Peyer's patch (tissue), 4 donors: ENCODE measurements around the gene CDKN2AIP. TPM values are rescaled to one million over a fixed set of nuclear protein-coding genes. Genes with fewer than 3 reads are reported as not detected.

Experiments
- DNase-seq, 3 donors: peaks; one replicate each; pipeline ENCODE4 v3.0.0-alpha.2; 2017 to 2019
- H3K27ac ChIP-seq, 4 donors: fragments of 200-600 bp; sonication (generic); one replicate each; pipeline ENCODE4 v1.5.1; 2016 to 2019
- H3K27me3 ChIP-seq, 2 donors: fragments of 200-600 bp; sonication (generic); one replicate each; pipeline ENCODE4 v1.5.1; 2019
- H3K36me3 ChIP-seq, 3 donors: fragments of 200-600 bp; sonication (generic); one replicate each; pipeline ENCODE4 v1.5.1; 2016 to 2019
- H3K4me1 ChIP-seq, 4 donors: fragments of 200-600 bp; sonication (generic); one replicate each; pipeline ENCODE4 v1.5.1; 2016 to 2019
- H3K4me3 ChIP-seq, 4 donors: fragments of 200-600 bp; sonication (generic); 1 replicate in 3 of 4; 2 replicates in 1 of 4; pipeline ENCODE4 v1.5.1; 2016 to 2019; ENCODE audit warnings: mild to moderate bottlenecking in 1 of 4
- H3K9me3 ChIP-seq, 4 donors: fragments of 200-600 bp; sonication (generic); one replicate each; pipeline ENCODE4 v1.5.1; 2016 to 2019; ENCODE audit warnings: mild to moderate bottlenecking in 1 of 4
- POLR2A ChIP-seq, 2 donors: fragments of 450-650 bp; IDR thresholded peaks; one replicate each; pipeline ENCODE4 v1.5.1; 2017; ENCODE audit warnings: antibody characterized with exemption in 2 of 2, mild to moderate bottlenecking in 2 of 2, moderate library complexity in 2 of 2
- total RNA-seq, 4 donors: library from RNA; depleted of rRNA; stranded (reverse); fragments of >200 nt; gene quantifications; one replicate each; pipeline ENCODE4 v1.1.0, GENCODE V29; 2016
- TF ChIP-seq, protein P1 (sequence below), 6 experiments: fragments of 450-650 bp in 4 of 6; fragments of 200-600 bp in 2 of 6; sonication (generic) in 1 of 6; IDR thresholded peaks; one replicate each; pipeline ENCODE4 v1.5.1; 2017 to 2019; ENCODE audit warnings: antibody characterized with exemption in 6 of 6, mild to moderate bottlenecking in 3 of 6, moderate library complexity in 1 of 6

Gene CDKN2AIP
- total RNA-seq, 4 donors from 2014 or later: 17.9 to 25.2 (median 19.9) TPM

DNA sequence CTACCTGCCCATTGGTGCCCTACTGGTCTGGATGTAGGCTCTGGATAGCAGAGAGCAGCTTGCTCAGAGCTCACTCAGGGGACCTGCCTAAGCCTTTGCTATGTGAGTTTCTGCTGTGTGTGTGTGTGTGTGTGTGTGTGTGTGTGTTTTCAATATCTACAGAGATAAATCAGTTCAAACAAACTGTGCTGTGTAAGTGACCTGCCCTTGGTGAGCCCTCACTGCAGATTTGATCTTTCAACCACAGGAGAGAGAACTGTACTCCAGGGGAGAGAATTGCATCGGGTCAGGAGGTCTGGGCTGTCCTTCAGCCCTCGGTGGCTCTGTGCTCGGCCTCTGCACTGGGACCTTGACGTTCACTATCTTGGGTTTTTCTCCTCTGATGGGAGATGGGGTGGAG lies 35.0 kb upstream of the CDKN2AIP start:
- TF ChIP-seq POLR2A (IDR thresholded peaks at IDR 0.05): no peak
- Histone ChIP-seq H3K4me3 (no peak overlapping the region), H3K36me3 (no peaks in the 10 kb centered on the region), H3K27ac (peak overlapping the region in 1 of 4 donors; percentile 30), H3K4me1 (peaks cover 0 to 3% (median 0%) of the 10 kb centered on the region in 4 donors), H3K9me3 (no peaks in the 10 kb centered on the region), H3K27me3 (no peaks in the 10 kb centered on the region)
- DNase-seq: no peak

DNA sequence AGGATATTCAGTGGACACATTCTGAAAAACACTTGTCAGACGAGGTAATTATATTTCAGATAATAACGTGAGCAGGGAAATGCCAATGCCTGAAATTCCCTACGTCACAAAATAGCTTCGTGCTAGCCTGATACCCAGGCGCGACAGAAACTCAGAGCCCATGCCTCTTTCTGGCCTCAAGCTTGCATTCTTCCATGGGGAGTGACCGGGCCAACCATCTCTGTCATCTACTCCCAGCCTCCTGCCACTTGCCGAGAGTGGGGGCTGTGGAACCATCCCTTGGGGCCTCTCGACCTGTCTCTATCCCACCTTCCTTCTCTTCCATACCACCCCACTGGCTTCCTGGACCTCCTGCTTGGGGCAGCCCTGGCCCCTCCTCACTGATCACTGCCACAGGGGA lies 34.5 kb upstream of the CDKN2AIP start:
- Histone ChIP-seq H3K4me1 (peaks cover 0 to 3% (median 0%) of the 10 kb centered on the region in 4 donors), H3K4me3 (no peak overlapping the region), H3K27ac (no peak overlapping the region), H3K27me3 (no peaks in the 10 kb centered on the region), H3K36me3 (no peaks in the 10 kb centered on the region), H3K9me3 (no peaks in the 10 kb centered on the region)
- TF ChIP-seq, protein P1, sequence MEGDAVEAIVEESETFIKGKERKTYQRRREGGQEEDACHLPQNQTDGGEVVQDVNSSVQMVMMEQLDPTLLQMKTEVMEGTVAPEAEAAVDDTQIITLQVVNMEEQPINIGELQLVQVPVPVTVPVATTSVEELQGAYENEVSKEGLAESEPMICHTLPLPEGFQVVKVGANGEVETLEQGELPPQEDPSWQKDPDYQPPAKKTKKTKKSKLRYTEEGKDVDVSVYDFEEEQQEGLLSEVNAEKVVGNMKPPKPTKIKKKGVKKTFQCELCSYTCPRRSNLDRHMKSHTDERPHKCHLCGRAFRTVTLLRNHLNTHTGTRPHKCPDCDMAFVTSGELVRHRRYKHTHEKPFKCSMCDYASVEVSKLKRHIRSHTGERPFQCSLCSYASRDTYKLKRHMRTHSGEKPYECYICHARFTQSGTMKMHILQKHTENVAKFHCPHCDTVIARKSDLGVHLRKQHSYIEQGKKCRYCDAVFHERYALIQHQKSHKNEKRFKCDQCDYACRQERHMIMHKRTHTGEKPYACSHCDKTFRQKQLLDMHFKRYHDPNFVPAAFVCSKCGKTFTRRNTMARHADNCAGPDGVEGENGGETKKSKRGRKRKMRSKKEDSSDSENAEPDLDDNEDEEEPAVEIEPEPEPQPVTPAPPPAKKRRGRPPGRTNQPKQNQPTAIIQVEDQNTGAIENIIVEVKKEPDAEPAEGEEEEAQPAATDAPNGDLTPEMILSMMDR (IDR thresholded peaks at IDR 0.05): no peak
- no peak for TF ChIP-seq POLR2A (IDR thresholded peaks at IDR 0.05)
- DNase-seq: no peak

DNA sequence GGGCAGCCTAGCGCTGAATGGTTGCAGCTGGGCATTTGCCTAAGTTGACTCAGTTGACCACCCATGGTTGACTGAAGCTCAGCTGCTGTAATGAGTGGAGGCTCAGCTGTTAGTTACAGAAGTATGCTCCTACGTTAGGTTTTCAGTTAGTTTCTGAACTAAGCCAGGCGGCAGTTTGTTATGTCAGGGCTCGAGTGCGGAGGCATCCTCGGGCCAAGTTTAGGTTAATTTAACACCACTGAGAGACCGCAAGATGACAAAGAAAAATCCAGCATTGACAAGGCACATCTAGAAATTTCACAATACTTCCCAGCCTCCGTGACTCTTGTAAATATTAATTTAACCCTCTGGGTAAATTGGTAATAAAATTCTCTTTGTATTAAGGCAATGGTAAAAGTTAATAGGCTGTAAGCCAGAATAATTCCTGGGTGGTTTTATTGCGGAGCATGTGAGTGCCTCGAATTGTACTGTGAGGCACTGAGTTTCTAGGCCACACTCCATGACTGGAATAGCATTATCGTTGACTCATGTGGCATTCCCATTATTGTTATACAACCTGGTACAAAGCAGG lies 33.1 kb upstream of the CDKN2AIP start:
- Histone ChIP-seq H3K27ac (peak overlapping the region in 1 of 4 donors; percentile 14), H3K27me3 (no peaks in the 10 kb centered on the region), H3K36me3 (no peaks in the 10 kb centered on the region), H3K4me1 (peaks cover 0 to 3% (median 0%) of the 10 kb centered on the region in 4 donors), H3K9me3 (no peaks in the 10 kb centered on the region), H3K4me3 (no peak overlapping the region)
- peak in 1 of 3 donors; percentile 46 for DNase-seq
- no peak for TF ChIP-seq POLR2A (IDR thresholded peaks at IDR 0.05)
- TF ChIP-seq, protein P1 (IDR thresholded peaks at IDR 0.05): no peak

DNA sequence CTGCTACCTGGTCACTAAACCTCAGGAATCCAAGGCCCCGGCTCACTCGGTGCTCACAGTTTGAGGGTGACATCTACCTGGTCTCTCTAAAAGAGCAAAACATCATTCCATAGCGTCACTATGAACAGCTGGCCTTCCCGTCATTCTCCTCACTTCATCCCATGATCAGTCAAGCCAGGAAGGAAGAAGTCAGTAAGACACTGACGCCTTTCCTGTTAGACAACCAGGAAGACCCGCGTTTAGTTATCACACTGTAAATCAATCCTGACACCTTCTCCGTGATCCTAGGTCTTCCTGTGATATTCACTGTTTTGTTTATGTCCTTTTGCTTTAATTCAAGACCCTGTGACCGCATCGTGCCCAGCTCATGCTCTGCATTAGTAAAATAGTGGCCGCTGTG lies 31.6 kb upstream of the CDKN2AIP start:
- H3K36me3 ChIP-seq: no peaks in the 10 kb centered on the region
- no peak overlapping the region for H3K4me3 ChIP-seq
- H3K27me3 ChIP-seq: no peaks in the 10 kb centered on the region
- no peak for DNase-seq
- no peak overlapping the region for H3K27ac ChIP-seq
- H3K9me3 ChIP-seq: no peaks in the 10 kb centered on the region
- TF ChIP-seq, protein P1 (IDR thresholded peaks at IDR 0.05): no peak
- peaks cover 0 to 3% (median 0%) of the 10 kb centered on the region in 4 donors for H3K4me1 ChIP-seq

DNA sequence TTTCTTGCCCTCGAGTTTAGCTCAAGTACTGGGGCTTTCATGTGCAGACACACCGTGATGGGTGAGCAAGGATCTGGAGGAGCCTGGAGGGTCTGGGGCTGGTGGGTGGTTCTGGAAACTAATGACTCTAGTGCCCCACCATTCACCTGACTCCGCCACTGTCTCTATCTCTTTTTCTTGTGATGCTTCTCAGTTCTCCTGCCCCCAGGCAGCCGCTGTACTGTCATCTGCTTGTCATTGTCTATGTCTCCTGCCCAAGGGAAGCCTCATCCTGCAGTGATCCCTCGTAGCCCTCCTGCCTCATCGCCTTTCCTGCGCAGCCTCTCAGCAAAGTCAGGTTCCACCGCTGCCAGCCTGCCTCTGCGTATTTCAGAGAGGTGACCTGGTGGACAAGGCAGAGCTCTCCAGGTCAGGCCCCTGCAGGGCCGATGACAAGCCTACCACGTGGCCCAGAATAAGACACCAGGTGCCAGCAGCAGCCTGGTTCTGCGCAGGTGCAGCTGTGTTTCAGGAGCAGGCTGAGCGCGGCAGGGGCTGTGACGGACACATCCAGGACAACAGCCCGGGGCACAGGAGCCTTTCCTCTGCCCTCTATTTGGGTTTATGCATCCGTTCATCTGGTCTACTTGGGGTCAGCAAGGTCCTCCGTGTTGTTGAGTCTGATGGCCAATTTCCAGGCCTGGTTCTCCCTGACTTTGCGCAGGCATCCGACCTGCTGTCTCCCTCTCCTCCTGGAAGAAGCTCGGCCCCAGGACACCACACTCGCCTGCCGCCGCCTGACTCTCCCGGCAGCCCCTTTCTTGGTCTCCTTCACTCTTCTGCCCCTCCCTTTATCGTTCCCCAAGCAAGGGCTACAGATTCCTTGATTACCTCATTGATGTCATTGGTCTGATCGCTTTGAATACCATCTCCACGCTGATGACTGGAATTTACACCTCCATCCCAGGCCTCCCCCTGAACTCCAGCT lies 30.9 kb upstream of the CDKN2AIP start:
- no peaks in the 10 kb centered on the region for H3K4me1 ChIP-seq
- no peak overlapping the region for H3K4me3 ChIP-seq
- no peaks in the 10 kb centered on the region for H3K36me3 ChIP-seq
- no peak for TF ChIP-seq POLR2A (IDR thresholded peaks at IDR 0.05)
- TF ChIP-seq, protein P1 (IDR thresholded peaks at IDR 0.05): no peak
- H3K27ac ChIP-seq: no peak overlapping the region
- H3K9me3 ChIP-seq: no peaks in the 10 kb centered on the region
- no peaks in the 10 kb centered on the region for H3K27me3 ChIP-seq
- no peak for DNase-seq
